Esophagus muscularis mucosa (tissue), 4 donors: Measurements from ENCODE around the gene SEMA3G. TPM values are rescaled to one million over a fixed set of nuclear protein-coding genes. Genes with fewer than 3 reads are reported as not detected.

Source experiments
- DNase-seq: peaks from one replicate; pipeline ENCODE4 v3.0.0-alpha.2; 2017; ENCODE audit errors: extremely low spot score
- H3K27ac ChIP-seq, 4 donors: fragments of 200-600 bp; sonication (generic); replicated peaks in 1 of 4; 1 replicate in 3 of 4; 2 replicates in 1 of 4; pipeline ENCODE4 v1.5.1; 2016 to 2019; ENCODE audit warnings: mild to moderate bottlenecking in 1 of 4
- H3K27me3 ChIP-seq, 4 donors: fragments of 200-600 bp; sonication (generic); one replicate each; pipeline versions ENCODE4 v1.5.1 to v1.6.0; 2016 to 2019
- H3K36me3 ChIP-seq, 4 donors: fragments of 200-600 bp; sonication (generic); one replicate each; pipeline ENCODE4 v1.5.1; 2016 to 2019
- H3K4me1 ChIP-seq, 4 donors: fragments of 200-600 bp; sonication (generic); one replicate each; pipeline ENCODE4 v1.5.1; 2016 to 2019
- H3K4me3 ChIP-seq, 4 donors: fragments of 200-600 bp; sonication (generic); 1 replicate in 2 of 4; 2 replicates in 2 of 4; pipeline ENCODE4 v1.5.1; 2016 to 2019; ENCODE audit warnings: mild to moderate bottlenecking in 4 of 4, moderate library complexity in 1 of 4
- H3K9me3 ChIP-seq, 4 donors: fragments of 200-600 bp; sonication (generic); 1 replicate in 3 of 4; 2 replicates in 1 of 4; pipeline ENCODE4 v1.5.1; 2016 to 2019
- EP300 ChIP-seq: sonication (generic); formaldehyde crosslinking; IDR thresholded peaks from one replicate; pipeline ENCODE4 v1.6.1; 2017; ENCODE audit warnings: antibody characterized with exemption
- POLR2A ChIP-seq: fragments of 450-650 bp; IDR thresholded peaks from one replicate; pipeline ENCODE4 v1.6.1; 2017; ENCODE audit warnings: antibody characterized with exemption, moderate library complexity, mild to moderate bottlenecking, low read depth
- POLR2AphosphoS5 ChIP-seq, 2 donors: sonication (generic); formaldehyde crosslinking; IDR thresholded peaks; one replicate each; pipeline ENCODE4 v1.6.1; 2017; ENCODE audit warnings: antibody characterized with exemption in 2 of 2
- WGBS: methylation state at CpG from one replicate; pipeline ENCODE4 v1.1.5; 2018; 5-methylcytosine and 5-hydroxymethylcytosine counted together
- intact Hi-C: fragments of 100-400 bp; cut with DNase I; formaldehyde crosslinking; loops from one replicate; pipeline ENCODE4 v1.15.1; 2023
- total RNA-seq, 4 donors: library from RNA; depleted of rRNA; stranded (reverse); fragments of >200 nt; gene quantifications; one replicate each; pipeline versions ENCODE4 v1.1.0 to v1.2.1, GENCODE V29; 2016
- TF ChIP-seq, protein P1 (sequence below), 3 experiments: fragments of 200-600 bp in 2 of 3; fragments of 450-650 bp in 1 of 3; sonication (generic) in 2 of 3; IDR thresholded peaks; one replicate each; pipeline ENCODE4 v1.5.1; 2017 to 2019; ENCODE audit warnings: antibody characterized with exemption in 3 of 3, mild to moderate bottlenecking in 2 of 3, moderate library complexity in 1 of 3

SEMA3G gene
- total RNA-seq, 4 donors from 2014 or later: 7.1 to 39.2 (median 22.2) TPM

- H3K4me3 ChIP-seq: peak overlapping the region; percentile 23 to 50 (median 39)
- H3K27ac ChIP-seq: peak overlapping the region in 1 of 4 donors; percentile 0
These were observed 864 bp downstream of the SEMA3G start for GRCh38 chr3:52443791-52444687.

GRCh38 chr3:52443268-52443610 is 1.7 kb downstream of the SEMA3G start:
- DNase-seq: no peak
- 90% methylated on average over 8 of the region's 8 CpGs for WGBS
- TF ChIP-seq POLR2AphosphoS5 (IDR thresholded peaks at IDR 0.05) (no peak), POLR2A (no peak), EP300 (no peak)
- TF ChIP-seq, protein P1, sequence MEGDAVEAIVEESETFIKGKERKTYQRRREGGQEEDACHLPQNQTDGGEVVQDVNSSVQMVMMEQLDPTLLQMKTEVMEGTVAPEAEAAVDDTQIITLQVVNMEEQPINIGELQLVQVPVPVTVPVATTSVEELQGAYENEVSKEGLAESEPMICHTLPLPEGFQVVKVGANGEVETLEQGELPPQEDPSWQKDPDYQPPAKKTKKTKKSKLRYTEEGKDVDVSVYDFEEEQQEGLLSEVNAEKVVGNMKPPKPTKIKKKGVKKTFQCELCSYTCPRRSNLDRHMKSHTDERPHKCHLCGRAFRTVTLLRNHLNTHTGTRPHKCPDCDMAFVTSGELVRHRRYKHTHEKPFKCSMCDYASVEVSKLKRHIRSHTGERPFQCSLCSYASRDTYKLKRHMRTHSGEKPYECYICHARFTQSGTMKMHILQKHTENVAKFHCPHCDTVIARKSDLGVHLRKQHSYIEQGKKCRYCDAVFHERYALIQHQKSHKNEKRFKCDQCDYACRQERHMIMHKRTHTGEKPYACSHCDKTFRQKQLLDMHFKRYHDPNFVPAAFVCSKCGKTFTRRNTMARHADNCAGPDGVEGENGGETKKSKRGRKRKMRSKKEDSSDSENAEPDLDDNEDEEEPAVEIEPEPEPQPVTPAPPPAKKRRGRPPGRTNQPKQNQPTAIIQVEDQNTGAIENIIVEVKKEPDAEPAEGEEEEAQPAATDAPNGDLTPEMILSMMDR (IDR thresholded peaks at IDR 0.05): no peak
- Histone ChIP-seq H3K27me3 (no peaks in the 10 kb centered on the region), H3K27ac (peak overlapping the region in 1 of 4 donors; percentile 0), H3K4me1 (peaks cover 14 to 25% (median 18%) of the 10 kb centered on the region in 4 donors), H3K9me3 (no peaks in the 10 kb centered on the region), H3K36me3 (peaks cover 0 to 19% (median 0%) of the 10 kb centered on the region in 4 donors), H3K4me3 (peak overlapping the region; percentile 23 to 50 (median 39))
- intact Hi-C loops: no loop called here

More at GRCh38 chr3:52443791-52444687, 864 bp downstream of the SEMA3G start:
- peaks cover 14 to 25% (median 18%) of the 10 kb centered on the region in 4 donors for H3K4me1 ChIP-seq
- no peaks in the 10 kb centered on the region for H3K9me3 ChIP-seq
- peaks cover 0 to 19% (median 0%) of the 10 kb centered on the region in 4 donors for H3K36me3 ChIP-seq
- no peaks in the 10 kb centered on the region for H3K27me3 ChIP-seq
- intact Hi-C loops: no loop called here
- 86% methylated on average over 16 of the region's 25 CpGs for WGBS
- no peak for DNase-seq
- TF ChIP-seq POLR2AphosphoS5 (IDR thresholded peaks at IDR 0.05) (no peak), POLR2A (no peak), EP300 (no peak)
- TF ChIP-seq, protein P1 (IDR thresholded peaks at IDR 0.05): no peak

DNA sequence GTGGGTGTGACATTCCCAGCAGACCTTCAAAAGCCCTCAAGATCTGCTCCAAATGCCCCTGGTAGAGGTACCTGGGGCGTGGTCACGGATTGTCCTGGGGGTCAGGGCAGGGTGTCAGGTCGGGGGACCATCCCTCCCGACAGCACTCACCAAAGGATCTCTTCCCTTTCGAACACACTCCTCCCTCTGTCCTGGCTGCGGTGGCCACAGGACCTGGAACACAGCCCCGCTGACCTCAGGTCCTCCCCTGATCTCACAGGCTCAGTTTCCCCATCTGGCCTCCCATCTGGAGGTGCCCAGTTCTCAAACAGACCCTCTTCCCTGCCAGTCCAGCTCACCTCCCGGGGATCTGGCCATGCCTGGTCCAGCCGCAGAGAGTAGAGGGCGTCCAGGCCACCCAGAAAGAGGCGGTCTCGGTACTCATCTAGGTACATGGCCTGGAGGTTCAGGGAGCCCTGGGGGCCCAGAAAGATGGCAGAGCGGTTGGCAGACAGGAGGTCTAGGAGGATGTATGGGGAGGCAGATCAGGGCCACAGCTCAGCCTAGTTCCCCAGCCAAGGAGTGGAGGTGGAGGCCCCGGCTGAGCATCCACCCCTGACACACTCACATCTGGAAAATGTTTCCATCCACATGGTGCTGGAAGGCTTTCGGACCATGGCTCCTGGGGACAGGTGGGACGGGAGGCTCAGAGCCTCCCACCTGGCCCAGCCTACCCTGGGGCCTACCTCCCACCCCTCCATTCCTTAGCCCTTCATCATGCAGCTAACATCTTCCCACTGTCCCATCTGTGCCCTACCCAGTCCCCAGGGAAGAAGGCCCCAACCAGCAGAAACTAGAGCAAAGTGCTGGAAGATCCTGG is 2.3 kb downstream of the SEMA3G start:
- WGBS: 89% methylated on average over 10 of the region's 16 CpGs
- DNase-seq: no peak
- Histone ChIP-seq H3K36me3 (peaks cover 0 to 19% (median 0%) of the 10 kb centered on the region in 4 donors), H3K4me3 (peak overlapping the region; percentile 23 to 50 (median 39)), H3K27me3 (no peaks in the 10 kb centered on the region), H3K27ac (no peak overlapping the region), H3K9me3 (no peaks in the 10 kb centered on the region), H3K4me1 (peaks cover 14 to 25% (median 18%) of the 10 kb centered on the region in 4 donors)
- intact Hi-C loops: no loop called here
- TF ChIP-seq POLR2AphosphoS5 (IDR thresholded peaks at IDR 0.05) (no peak), EP300 (no peak), POLR2A (no peak)
- TF ChIP-seq, protein P1 (IDR thresholded peaks at IDR 0.05): no peak

DNA sequence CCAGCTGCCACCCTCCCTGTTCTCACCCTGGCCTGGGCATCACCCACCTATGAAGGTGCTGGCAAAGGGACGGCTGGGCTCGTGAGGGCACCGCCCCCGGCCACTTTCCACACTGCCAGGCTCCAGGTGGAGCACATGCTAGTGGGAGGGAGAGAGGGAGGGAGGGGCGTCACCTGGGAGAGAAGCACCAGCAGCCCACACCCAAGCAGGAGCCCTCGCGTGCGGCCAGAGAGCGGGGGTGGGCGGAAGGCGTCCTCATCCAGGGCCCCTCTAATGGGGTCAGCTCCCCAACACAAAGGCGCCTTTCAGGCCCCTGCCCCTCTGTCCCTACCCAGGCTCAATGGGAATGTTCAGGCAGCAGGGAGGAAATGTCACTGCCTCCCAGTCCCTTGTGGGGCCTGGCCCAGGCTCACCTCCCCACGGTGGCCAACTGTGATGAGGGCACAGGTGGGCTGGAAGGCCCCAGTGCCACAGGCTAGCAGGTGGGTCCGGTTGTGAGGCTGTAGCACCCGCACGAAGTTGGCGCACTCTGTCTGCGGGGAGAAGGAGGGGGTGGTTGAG is 3.1 kb downstream of the SEMA3G start:
- no peak for TF ChIP-seq POLR2AphosphoS5 (IDR thresholded peaks at IDR 0.05)
- TF ChIP-seq, protein P1 (IDR thresholded peaks at IDR 0.05): no peak
- TF ChIP-seq EP300: no peak
- no peak for TF ChIP-seq POLR2A
- no peaks in the 10 kb centered on the region for H3K9me3 ChIP-seq
- DNase-seq: no peak
- intact Hi-C loops: no loop called here
- H3K36me3 ChIP-seq: peaks cover 0 to 19% (median 0%) of the 10 kb centered on the region in 4 donors
- H3K27ac ChIP-seq: no peak overlapping the region
- peak overlapping the region in 2 of 4 donors; percentile 1 to 41 for H3K4me3 ChIP-seq
- 65% methylated on average over 5 of the region's 18 CpGs for WGBS
- H3K27me3 ChIP-seq: no peaks in the 10 kb centered on the region
- H3K4me1 ChIP-seq: peaks cover 17 to 24% (median 21%) of the 10 kb centered on the region in 4 donors
